Neuronal stem cell (in vitro differentiated cells): Measurements from ENCODE around the gene SCAMP3.

ENCODE experiments used
- DNase-seq: peaks from one replicate; pipeline ENCODE4 v3.0.0-alpha.2; 2013; ENCODE audit warnings: low spot score
- H2AFZ ChIP-seq: one replicate; pipeline ENCODE4 v1.6.1; 2013; ENCODE audit warnings: mild to moderate bottlenecking, low read length, inconsistent platforms
- H2AK5ac ChIP-seq: 2 replicates; pipeline ENCODE4 v1.6.1; 2013; ENCODE audit warnings: low read depth, mild to moderate bottlenecking, inconsistent platforms, low read length, moderate library complexity, mixed read lengths
- H2BK120ac ChIP-seq: 2 replicates; pipeline ENCODE4 v1.6.1; 2013; ENCODE audit warnings: low read depth, mild to moderate bottlenecking, inconsistent platforms, low read length, moderate library complexity, mixed read lengths
- H2BK12ac ChIP-seq: one replicate; pipeline ENCODE4 v1.6.1; 2013; ENCODE audit warnings: low read length, inconsistent platforms
- H2BK15ac ChIP-seq: 2 replicates; pipeline ENCODE4 v1.6.1; 2013; ENCODE audit warnings: mild to moderate bottlenecking, low read length, inconsistent platforms, mixed read lengths
- H2BK5ac ChIP-seq: one replicate; pipeline ENCODE4 v1.6.1; 2013; ENCODE audit warnings: inconsistent platforms, mild to moderate bottlenecking, low read length, moderate library complexity
- H3K14ac ChIP-seq: one replicate; pipeline ENCODE4 v1.6.1; 2013; ENCODE audit warnings: low read length, inconsistent platforms
- H3K18ac ChIP-seq: 2 replicates; pipeline ENCODE4 v1.6.1; 2013; ENCODE audit warnings: low read length, inconsistent platforms
- H3K23ac ChIP-seq: 2 replicates; pipeline ENCODE4 v1.6.1; 2013; ENCODE audit warnings: low read depth, mild to moderate bottlenecking, mixed read lengths, low read length, inconsistent platforms; ENCODE audit not compliant: poor library complexity
- H3K27ac ChIP-seq: replicated peaks from 3 replicates; pipeline ENCODE4 v1.5.1; 2013; ENCODE audit warnings: low read length, inconsistent platforms
- H3K27me3 ChIP-seq, 3 experiments: 2 replicates each; pipeline ENCODE4 v1.6.1; 2013; ENCODE audit warnings: low read length in 3 of 3, mild to moderate bottlenecking in 2 of 3, inconsistent platforms in 1 of 3, low read depth in 1 of 3, mixed read lengths in 1 of 3, moderate library complexity in 1 of 3; ENCODE audit not compliant: control insufficient read depth in 3 of 3, insufficient read depth in 3 of 3
- H3K36me3 ChIP-seq, 2 donors: replicated peaks in 1 of 2; 2 replicates each; pipeline ENCODE4 v1.6.1; 2013; ENCODE audit warnings: low read length in 2 of 2; ENCODE audit not compliant: control insufficient read depth in 2 of 2, insufficient read depth in 2 of 2
- H3K4ac ChIP-seq: 2 replicates; pipeline ENCODE4 v1.6.1; 2013; ENCODE audit warnings: inconsistent platforms, mild to moderate bottlenecking, low read length, moderate library complexity
- H3K4me1 ChIP-seq, 2 donors: 1 replicate in 1 of 2; 2 replicates in 1 of 2; pipeline ENCODE4 v1.6.1; 2013; ENCODE audit warnings: low read length in 2 of 2, low read depth in 1 of 2; ENCODE audit not compliant: control insufficient read depth in 2 of 2, insufficient read depth in 1 of 2
- H3K4me2 ChIP-seq: one replicate; pipeline ENCODE4 v1.6.1; 2013; ENCODE audit warnings: mild to moderate bottlenecking, low read length, inconsistent platforms; ENCODE audit not compliant: insufficient read depth, poor library complexity, severe bottlenecking
- H3K4me3 ChIP-seq, 2 donors: 2 replicates each; pipeline ENCODE4 v1.5.1; 2013; ENCODE audit warnings: low read length in 2 of 2, mild to moderate bottlenecking in 2 of 2, inconsistent platforms in 1 of 2, moderate library complexity in 1 of 2
- H3K79me1 ChIP-seq: one replicate; pipeline ENCODE4 v1.6.1; 2013; ENCODE audit warnings: low read depth, mild to moderate bottlenecking, inconsistent platforms, low read length, moderate library complexity
- H3K9ac ChIP-seq: one replicate; pipeline ENCODE4 v1.6.1; 2013; ENCODE audit warnings: mild to moderate bottlenecking, low read depth, low read length, inconsistent platforms; ENCODE audit not compliant: poor library complexity
- H3K9me3 ChIP-seq, 2 donors: replicated peaks in 1 of 2; 2 replicates each; pipeline versions ENCODE3 to v1.6.1; 2013; ENCODE audit warnings: low read length in 2 of 2, mild to moderate bottlenecking in 2 of 2, inconsistent platforms in 1 of 2, low read depth in 1 of 2, mixed read lengths in 1 of 2, moderate library complexity in 1 of 2; ENCODE audit not compliant: control insufficient read depth in 2 of 2, insufficient read depth in 1 of 2
- H4K8ac ChIP-seq: one replicate; pipeline ENCODE4 v1.6.1; 2013; ENCODE audit warnings: low read depth, mild to moderate bottlenecking, inconsistent platforms, low read length, moderate library complexity
- H4K91ac ChIP-seq: one replicate; pipeline ENCODE4 v1.6.1; 2013; ENCODE audit warnings: low read length, low read depth, mild to moderate bottlenecking, inconsistent platforms; ENCODE audit not compliant: poor library complexity
- WGBS, 2 donors: extraction: QIAGEN DNeasy Blood & Tissue Kit; methylation state at CpG; one replicate each; pipeline ENCODE4 v1.1.7; 2013; ENCODE audit warnings: missing lambda C conversion rate in 2 of 2, mixed read lengths in 1 of 2; ENCODE audit not compliant: insufficient read length in 2 of 2, insufficient replicate concordance in 1 of 2; ENCODE audit errors: extremely low coverage in 2 of 2; 5-methylcytosine and 5-hydroxymethylcytosine counted together

Gene SCAMP3

DNA sequence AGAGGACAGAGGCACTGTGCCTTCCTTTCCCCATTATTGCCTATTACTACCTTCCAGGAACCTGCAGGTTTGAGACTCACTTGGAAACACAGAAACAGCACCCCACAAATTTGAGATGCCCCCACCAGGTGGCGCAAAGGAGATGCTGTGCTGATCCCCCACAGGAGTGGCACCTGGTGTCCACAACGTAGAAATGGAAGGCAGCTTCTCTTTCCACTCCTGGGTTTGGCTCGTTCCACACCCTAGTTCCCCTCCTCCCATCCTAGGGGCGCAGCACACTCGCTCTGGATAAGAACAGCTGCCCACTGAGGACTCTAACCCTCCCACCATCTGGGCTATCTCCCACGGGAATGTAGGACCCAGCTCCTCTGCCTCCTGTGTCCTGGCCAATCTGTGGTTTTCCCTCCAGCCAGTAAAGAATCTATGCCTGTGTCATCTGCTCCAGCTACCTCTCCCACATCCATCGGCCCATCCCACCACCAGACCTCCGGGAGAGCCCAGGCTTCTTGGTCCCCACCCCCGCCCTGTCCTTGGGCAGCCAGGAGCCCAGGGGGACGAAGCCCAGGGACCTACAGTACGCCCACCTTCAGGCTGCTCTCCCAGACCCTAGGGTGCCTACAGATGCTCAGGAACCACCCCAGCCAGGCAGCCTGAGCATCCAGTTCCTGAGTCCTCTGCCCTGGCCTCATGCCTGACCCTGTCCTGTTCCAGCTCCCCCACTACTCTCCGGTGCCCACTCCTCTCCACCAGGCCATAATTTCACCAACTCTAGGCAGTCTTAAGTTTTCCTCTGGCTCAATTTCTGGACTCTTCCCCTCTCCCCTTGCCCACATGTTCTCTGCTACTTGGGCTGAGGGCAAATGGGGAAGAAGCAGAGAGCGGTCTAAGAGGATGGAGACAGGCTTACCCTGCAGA is 55.0 kb downstream of the SCAMP3 start:
- DNase-seq: peak; percentile 70
- peak overlapping the region; percentile 86 for H3K4ac ChIP-seq
- H4K91ac ChIP-seq: peak overlapping the region; percentile 89
- peaks cover 6% of the 10 kb centered on the region for H3K79me1 ChIP-seq
- peak overlapping the region; percentile 99 for H4K8ac ChIP-seq
- H3K4me1 ChIP-seq: peaks cover 13 to 15% of the 10 kb centered on the region in 2 donors
- no peaks in the 10 kb centered on the region for H3K27me3 ChIP-seq
- H3K9ac ChIP-seq: peak overlapping the region; percentile 97
- WGBS, 2 donors: no CpG with 5 or more reads among the region's 13 CpGs
- peak overlapping the region; percentile 95 for H3K23ac ChIP-seq
- peak overlapping the region; percentile 95 for H3K4me2 ChIP-seq
- peak overlapping the region; percentile 83 for H3K27ac ChIP-seq
- H2BK15ac ChIP-seq: peak overlapping the region; percentile 99
- peak overlapping the region; percentile 89 for H2BK120ac ChIP-seq
- H3K18ac ChIP-seq: peak overlapping the region; percentile 97
- H2BK12ac ChIP-seq: no peak overlapping the region
- H2AK5ac ChIP-seq: peak overlapping the region; percentile 98
- peak overlapping the region; percentile 98 for H2BK5ac ChIP-seq
- H3K9me3 ChIP-seq: no peaks in the 10 kb centered on the region
- peak overlapping the region; percentile 76 to 82 for H3K4me3 ChIP-seq
- H3K36me3 ChIP-seq: peaks cover 16 to 51% of the 10 kb centered on the region in 2 donors
- peak overlapping the region; percentile 86 for H3K14ac ChIP-seq
- no peak overlapping the region for H2AFZ ChIP-seq
